Lung (tissue), 12 donors: Measurements from ENCODE around the gene HELLS. TPM values are rescaled to one million over a fixed set of nuclear protein-coding genes. Genes with fewer than 3 reads are reported as not detected.

Source experiments
- ATAC-seq: fragments of 200-7000 bp; cut with Tn5 transposase; one replicate; pipeline ENCODE4 v1.9.1; 2020; ENCODE audit warnings: moderate number of reproducible peaks; ENCODE audit not compliant: insufficient read depth, low FRiP score
- DNase-seq, 3 donors: peaks; one replicate each; pipeline ENCODE4 v3.0.0-alpha.2; 2013 to 2017
- H3K27ac ChIP-seq, 2 donors: one replicate each; pipeline ENCODE4 v1.5.1; 2013; ENCODE audit warnings: mild to moderate bottlenecking in 2 of 2, moderate library complexity in 2 of 2, control low read depth in 1 of 2, inconsistent platforms in 1 of 2, low read depth in 1 of 2, low read length in 1 of 2
- H3K27me3 ChIP-seq, 3 donors: one replicate each; pipeline ENCODE4 v1.5.1; 2013; ENCODE audit warnings: low read length in 2 of 3; ENCODE audit not compliant: control insufficient read depth in 3 of 3, insufficient read depth in 3 of 3
- H3K36me3 ChIP-seq, 4 donors: one replicate each; pipeline ENCODE4 v1.5.1; 2013; ENCODE audit warnings: low read length in 4 of 4, mild to moderate bottlenecking in 1 of 4, moderate library complexity in 1 of 4; ENCODE audit not compliant: control insufficient read depth in 4 of 4, insufficient read depth in 4 of 4
- H3K4me1 ChIP-seq, 5 donors: one replicate each; pipeline ENCODE4 v1.5.1; 2013; ENCODE audit warnings: low read length in 5 of 5, mild to moderate bottlenecking in 2 of 5, moderate library complexity in 1 of 5; ENCODE audit not compliant: control insufficient read depth in 5 of 5, insufficient read depth in 5 of 5
- H3K4me3 ChIP-seq: one replicate; pipeline ENCODE4 v1.5.1; 2013; ENCODE audit warnings: mild to moderate bottlenecking, control low read depth, moderate library complexity
- H3K9ac ChIP-seq, 2 donors: one replicate each; pipeline ENCODE4 v1.5.1; 2013; ENCODE audit warnings: low read length in 2 of 2, control low read depth in 1 of 2; ENCODE audit not compliant: insufficient read depth in 1 of 2
- H3K9me3 ChIP-seq, 4 donors: one replicate each; pipeline ENCODE4 v1.5.1; 2013; ENCODE audit warnings: low read length in 3 of 4, mild to moderate bottlenecking in 1 of 4, moderate library complexity in 1 of 4; ENCODE audit not compliant: control insufficient read depth in 4 of 4, insufficient read depth in 3 of 4
- WGBS, 2 donors: extraction: QIAGEN DNeasy Blood & Tissue Kit; methylation state at CpG; one replicate each; pipeline ENCODE4 v1.1.7; 2013; 5-methylcytosine and 5-hydroxymethylcytosine counted together
- polyA plus RNA-seq, 2 donors: library from polyadenylated mRNA; stranded (reverse); fragments of 200-250 nt; gene quantifications; one replicate each; pipeline ENCODE4 v1.2.1, GENCODE V29; 2013
- total RNA-seq, 2 donors: library from RNA; depleted of rRNA in 1 of 2; stranded (reverse); fragments of >200 nt in 1 of 2; gene quantifications; one replicate each; pipeline ENCODE4 v1.2.1, GENCODE V29; 2014 to 2021
- TF ChIP-seq, protein P1 (sequence below): IDR thresholded peaks from 2 replicates; pipeline ENCODE4 v1.5.1; 2012; ENCODE audit warnings: mild to moderate bottlenecking; ENCODE audit errors: control extremely low read depth, extremely low read depth
- donor health status: control.
- donor health status: control.
- donor health status: Bipolar disorder and iron deficiency.
- donor health status: healthy.
- donor health status: DM: yes; HTN: yes; CAD: no.

The HELLS gene
- total and polyA plus RNA-seq, 4 donors: 2.3 to 51.1 (median 10.2) TPM

- no peak overlapping the region for H3K27ac ChIP-seq
- ATAC-seq (no peak), DNase-seq (no peak)
- TF ChIP-seq, protein P1, sequence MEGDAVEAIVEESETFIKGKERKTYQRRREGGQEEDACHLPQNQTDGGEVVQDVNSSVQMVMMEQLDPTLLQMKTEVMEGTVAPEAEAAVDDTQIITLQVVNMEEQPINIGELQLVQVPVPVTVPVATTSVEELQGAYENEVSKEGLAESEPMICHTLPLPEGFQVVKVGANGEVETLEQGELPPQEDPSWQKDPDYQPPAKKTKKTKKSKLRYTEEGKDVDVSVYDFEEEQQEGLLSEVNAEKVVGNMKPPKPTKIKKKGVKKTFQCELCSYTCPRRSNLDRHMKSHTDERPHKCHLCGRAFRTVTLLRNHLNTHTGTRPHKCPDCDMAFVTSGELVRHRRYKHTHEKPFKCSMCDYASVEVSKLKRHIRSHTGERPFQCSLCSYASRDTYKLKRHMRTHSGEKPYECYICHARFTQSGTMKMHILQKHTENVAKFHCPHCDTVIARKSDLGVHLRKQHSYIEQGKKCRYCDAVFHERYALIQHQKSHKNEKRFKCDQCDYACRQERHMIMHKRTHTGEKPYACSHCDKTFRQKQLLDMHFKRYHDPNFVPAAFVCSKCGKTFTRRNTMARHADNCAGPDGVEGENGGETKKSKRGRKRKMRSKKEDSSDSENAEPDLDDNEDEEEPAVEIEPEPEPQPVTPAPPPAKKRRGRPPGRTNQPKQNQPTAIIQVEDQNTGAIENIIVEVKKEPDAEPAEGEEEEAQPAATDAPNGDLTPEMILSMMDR: no peak
- no peaks in the 10 kb centered on the region for H3K36me3 ChIP-seq
- 63 to 87% methylated on average over 2 of the region's 2 CpGs for WGBS, 2 donors
- no peaks in the 10 kb centered on the region for H3K27me3 ChIP-seq
- no peaks in the 10 kb centered on the region for H3K9me3 ChIP-seq
- H3K4me1 ChIP-seq: no peaks in the 10 kb centered on the region
- no peak overlapping the region for H3K4me3 ChIP-seq
- no peak overlapping the region for H3K9ac ChIP-seq
These were observed 99.7 kb downstream of the HELLS start for GRCh38 chr10:94645285-94645684.

Other genes with a start within 250 kb of the HELLS start
- 10 to 100 TPM; 10.9 to 20.8 TPM for gene NOC3L, start 182.8 kb upstream of the HELLS start, total RNA-seq
- gene NOC3L, start 182.8 kb upstream of the HELLS start, polyA plus RNA-seq: 1 to 10 TPM; 4.5 to 9.3 TPM
- gene TBC1D12, start 143.2 kb upstream of the HELLS start, total RNA-seq: 10 to 100 TPM in 1 of 2 donors, 1 to 10 TPM in 1; 9.8 to 29.0 TPM
- gene TBC1D12, start 143.2 kb upstream of the HELLS start, polyA plus RNA-seq: 10 to 100 TPM in 1 of 2 donors, 1 to 10 TPM in 1; 4.5 to 21.5 TPM
- gene CYP2C18, start 137.9 kb downstream of the HELLS start, total RNA-seq: 1 to 10 TPM; 1.4 to 4.5 TPM
- under 1 TPM; 0.39 to 0.74 TPM for gene CYP2C18, start 137.9 kb downstream of the HELLS start, polyA plus RNA-seq
- 1 to 10 TPM in 1 of 2 donors, not detected in 1; 1.8 TPM for gene CYP2C19, start 216.9 kb downstream of the HELLS start, total RNA-seq
- gene CYP2C19, start 216.9 kb downstream of the HELLS start, polyA plus RNA-seq: not detected